ENCODE results near the gene MBTD1.
"Not testable (repeated sequence)": the region's sequence is repeated elsewhere in the genome, so short reads cannot be mapped to it uniquely, and the experiment has no call there.

MBTD1 gene

DNA sequence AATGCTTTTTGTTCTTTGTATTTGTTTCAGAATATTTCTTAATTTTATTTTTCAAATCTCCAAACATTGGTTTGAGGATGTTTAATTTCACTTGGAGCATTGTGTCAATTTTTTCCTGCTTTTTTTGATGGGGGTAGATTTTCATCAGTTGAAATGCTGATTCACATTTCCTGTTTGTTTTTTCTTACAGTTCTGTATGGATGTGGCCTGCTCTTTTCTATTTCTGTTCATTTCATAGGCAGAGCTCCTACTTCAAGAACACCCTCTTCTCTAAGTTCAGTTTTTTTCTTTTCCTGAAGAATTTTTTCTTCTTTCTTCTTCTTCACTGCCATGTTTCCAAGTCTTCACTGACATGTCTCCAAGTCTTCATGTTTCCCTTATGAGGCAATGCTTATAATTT lies 8.8 kb downstream of the MBTD1 start:
- DNase-seq, result no peak

DNA sequence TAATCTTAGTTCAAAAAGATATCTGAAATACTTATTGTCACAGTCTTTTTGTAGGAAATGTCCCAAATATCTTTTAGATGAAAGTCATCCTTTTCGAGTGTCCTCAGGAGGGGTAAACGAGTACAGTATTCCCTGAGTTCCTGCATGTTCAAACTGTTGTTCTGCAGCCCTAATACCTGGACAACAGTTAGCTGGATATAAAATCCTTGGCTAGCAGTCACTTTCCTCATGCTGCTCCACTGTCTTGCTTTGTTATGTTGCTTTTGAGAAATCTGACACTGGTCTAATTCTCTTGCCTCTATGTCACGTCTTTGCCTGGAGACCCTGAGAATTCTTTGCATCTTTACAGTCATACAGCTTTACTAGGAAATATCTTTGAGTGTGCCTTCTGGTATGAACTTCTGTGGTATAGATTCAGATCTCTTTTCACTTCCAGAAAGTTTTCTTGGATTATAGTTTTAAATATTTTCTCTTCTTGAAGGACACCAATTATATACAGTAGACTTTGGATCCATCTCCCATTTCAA lies 9.5 kb downstream of the MBTD1 start:
- no peak for DNase-seq

DNA sequence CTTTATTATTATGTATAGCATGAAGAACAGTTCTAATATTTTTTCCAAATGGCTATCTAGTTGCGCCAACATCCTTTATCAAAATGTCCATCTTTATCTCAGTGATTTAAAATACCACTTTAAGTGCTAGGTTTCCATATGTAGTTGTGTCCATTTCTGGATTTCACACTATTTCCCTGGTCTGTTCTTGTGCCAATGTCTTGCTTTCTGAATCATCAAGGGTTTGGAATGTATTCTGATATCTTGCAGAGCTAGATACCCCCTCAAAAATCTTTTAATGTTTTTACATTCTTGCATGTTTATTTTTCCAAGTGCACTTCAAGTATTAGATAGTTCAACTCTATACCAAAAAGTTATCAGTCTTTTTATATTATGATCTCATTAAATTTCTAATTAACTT lies 14.3 kb downstream of the MBTD1 start:
- DNase-seq, result no peak

DNA sequence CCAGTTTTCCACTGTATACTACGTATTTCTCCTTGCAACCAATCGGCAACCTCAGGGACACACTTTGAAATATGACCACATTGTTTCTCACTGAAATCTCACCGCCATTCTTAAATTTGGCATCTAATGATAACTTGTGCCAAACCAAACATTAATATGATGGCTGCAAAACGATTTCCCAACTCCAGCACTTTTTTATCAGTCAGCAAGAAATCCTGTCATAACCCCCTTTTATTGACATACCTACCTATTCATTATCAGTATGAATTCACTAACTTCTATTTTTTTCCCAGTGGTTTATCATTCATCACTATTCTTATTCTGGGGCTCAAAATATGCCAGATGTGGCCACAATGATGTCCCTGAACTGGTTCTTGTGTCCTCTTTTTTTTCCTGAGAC lies 15.8 kb downstream of the MBTD1 start:
- DNase-seq, result no peak

DNA sequence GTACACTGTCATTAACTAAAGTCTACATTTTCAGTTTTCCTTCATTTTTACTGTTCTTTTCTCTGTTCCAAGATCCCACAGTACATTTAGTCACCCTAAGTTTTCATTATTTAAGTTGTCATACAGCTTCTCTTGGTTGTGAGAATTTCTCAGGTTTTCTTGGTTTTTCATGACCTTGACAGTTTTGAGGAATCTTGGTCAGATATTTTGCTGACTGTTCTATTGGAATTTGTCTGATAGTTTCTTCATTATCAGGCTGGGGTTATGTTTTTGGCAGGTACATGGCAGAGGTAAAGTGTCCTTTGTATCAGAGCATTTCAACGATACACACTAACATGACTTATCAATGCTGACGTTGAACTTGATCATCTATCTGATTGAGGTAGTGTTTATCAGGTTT lies 19.6 kb downstream of the MBTD1 start:
- DNase-seq, result no peak

DNA sequence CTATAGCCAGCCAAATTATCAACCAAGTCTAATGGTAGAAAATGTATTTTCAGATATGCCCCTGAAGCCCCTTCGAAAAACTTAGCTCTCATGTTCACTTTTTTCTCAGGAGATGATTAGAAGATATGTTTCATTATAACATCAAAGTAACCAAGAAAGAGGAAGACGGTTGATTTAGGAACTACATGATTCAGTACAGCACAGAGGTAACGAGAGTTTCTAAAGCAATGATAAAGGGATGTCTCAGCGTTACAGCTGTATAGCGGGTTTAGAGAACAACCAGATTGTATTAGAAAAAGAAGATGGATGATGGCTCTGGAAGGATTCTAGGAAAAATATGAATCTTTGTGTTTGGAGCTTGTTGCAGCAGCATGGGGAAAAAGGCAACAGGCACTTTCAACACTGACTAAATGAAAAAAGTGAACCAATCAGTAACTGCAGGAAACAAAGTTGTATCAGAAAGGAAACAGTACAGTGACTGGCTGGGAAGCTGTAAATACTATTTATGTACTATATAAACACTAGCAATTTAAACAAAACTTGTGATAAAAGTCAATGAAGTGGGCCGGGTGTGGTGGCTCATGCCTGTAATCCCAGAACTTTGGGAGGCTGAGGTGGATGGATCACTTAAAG lies 21.5 kb downstream of the MBTD1 start:
- no peak for DNase-seq

DNA sequence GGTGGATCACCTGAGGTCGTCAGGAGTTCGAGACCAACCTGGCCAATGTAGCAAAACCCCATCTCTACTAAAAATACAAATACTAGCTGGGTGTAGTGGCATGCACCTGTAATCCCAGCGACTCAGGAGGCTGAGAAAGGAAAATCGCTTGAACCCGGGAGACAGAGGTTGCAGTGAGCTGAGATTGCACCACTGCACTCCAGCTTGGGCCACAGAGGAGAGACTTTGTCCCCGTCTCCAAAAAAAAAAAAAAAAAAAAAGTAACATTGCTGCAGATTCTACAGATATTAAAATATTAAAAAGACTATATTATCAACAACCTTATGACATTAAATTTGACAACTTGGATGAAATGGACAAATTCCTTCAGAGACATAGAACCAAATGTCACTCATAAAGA lies 25.7 kb downstream of the MBTD1 start:
- no peak for DNase-seq

DNA sequence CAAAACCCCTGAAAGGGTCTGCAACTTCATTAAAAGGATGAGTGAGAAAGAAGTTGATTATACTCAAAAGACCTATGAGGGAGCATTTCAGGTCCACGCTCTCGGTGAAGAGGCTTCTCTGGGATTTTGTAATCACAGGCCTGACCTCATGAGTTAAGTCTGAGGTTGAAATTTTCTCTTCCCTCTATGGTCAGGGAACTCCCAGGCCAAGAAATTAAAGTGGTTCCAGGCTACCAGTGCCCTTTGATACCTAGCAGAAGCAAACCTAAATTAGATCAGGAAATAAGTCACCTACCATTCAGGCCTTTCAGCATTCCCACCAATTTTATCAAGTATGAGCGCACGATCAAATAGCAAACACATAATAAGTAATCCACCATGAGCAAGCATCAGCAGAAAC lies 27.9 kb downstream of the MBTD1 start:
- no peak for DNase-seq

DNA sequence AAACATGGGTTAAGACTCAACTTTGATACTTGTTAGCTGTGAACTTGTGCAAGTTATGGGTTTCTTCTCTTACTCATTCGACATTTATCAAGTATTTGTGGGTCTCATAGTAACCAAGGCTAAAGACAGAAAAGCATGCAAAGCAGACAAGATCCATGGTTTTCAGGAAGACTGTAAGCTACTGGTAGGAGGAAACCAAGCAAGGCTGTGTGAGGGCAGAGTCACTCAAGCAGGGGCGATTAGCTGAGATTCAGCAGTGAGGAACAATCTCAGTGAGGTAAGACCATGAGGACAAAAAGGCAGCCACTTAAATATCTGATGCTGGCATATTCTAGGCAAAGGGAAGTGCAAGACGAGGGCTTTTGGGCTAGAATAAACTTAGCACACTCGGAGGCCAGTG lies 29.5 kb downstream of the MBTD1 start:
- no peak for DNase-seq

DNA sequence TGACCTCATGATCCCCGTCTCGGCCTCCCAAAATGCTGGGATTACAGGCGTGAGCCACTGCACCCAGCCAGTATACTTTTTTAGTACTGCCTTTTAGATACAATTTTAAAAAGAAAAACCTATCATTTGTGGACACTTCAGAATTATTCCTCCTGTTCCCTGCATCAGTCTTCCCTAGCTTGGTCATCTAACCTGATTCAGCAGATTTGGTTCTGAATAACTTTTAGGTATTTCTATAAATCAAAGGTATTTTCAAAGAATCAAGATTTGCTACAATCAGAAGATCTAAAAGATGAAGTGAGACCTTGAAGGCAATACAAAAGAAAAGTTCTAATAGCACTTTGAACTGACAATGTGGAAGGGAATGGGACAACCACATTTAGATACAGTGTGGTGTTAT lies 30.0 kb downstream of the MBTD1 start:
- no peak for DNase-seq

DNA sequence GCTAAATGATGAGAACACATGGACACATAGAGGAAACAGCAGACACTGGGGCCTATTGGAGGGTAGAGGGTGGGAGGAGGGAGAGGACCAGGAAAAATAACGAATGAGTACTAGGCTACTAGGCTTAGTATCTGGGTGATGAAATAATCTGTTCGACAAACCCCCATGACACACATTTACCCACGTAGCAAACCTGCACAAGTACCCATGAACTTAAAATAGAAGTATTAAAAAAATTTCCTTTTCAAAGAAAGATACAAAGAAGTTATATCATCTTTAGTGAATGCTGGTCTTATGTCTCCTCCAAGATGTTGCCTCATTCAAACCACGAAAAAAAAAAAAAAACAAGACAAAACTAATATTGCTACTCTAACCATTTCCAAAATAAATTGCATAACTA lies 31.7 kb downstream of the MBTD1 start:
- no peak for DNase-seq

DNA sequence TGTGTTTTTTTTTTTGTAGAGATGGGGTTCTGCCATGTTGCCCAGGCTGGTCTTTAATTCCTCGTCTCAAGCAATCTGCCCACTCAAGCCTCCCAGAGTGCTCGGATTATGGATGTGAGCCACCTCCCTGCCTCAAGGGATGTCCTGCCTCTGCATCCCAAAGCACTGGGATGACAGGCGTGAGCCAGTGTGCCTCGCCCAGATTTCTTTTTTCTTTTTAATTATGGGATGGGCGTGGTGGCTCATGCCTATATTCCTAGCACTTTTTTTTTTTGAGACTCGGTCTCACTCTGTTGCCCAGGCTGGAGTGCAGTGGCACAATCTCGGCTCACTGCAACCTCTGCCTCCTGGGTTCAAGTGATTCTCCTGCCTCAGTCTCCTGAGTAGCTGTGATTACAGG lies 34.3 kb downstream of the MBTD1 start:
- DNase-seq, result not testable (repeated sequence)

DNA sequence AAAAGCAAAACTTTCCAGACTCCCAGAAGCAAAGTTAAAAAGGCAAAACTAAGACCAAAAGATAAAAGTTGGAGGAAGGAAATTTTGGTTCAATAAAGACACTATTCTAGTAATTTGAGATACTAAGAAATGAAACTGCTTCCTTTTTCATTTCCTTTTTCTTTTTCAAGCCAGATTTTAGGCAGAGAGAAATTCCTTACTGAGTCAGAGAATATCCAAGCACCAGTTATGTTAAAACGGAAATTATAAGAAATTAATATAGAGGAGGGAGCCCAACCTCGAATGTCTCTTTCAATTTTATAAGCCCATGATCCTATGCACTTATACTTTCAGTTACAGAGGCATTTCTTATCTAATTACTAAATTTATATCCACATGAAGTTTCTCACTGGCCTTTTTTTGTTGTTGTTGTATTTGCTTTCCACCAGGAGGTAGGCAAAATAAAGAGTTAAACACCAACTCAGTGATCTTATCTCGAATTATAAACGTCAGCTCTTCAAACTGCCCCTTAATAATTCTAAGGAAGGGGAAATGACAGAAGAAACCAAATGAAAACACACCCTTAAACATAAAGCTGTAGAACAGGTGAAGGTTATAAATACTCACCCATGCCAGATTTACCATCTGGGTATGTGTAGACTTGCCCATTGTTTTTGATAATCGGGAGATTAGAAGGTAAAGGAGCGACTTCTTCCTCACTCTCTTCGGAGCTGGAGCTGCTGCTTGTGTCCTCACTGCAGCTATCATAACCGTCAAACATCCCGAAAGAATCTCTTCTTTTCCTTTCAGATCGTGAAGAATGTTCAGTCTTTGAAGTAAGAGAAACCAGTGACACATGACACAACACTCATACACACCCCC lies 35.2 kb downstream of the MBTD1 start:
- DNase-seq, result no peak

DNA sequence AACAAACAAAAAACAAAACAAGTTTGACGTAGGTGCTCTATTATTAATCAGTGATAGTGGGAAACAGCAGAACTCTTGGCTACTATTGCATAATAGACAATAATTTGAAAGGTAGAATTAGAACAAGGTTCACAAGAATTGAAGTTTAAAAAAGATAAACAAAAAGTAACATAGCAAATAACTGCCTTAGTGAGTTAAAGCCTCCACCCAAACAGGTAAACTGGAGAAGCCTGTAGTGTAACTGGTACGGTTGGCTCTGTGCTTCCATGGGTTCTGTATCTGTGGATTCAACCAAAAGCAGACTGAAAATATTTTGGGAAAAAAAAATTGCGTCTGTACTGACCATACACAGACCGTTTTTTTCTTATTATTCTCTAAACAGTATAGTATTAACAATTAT lies 38.5 kb downstream of the MBTD1 start:
- no peak for DNase-seq

DNA sequence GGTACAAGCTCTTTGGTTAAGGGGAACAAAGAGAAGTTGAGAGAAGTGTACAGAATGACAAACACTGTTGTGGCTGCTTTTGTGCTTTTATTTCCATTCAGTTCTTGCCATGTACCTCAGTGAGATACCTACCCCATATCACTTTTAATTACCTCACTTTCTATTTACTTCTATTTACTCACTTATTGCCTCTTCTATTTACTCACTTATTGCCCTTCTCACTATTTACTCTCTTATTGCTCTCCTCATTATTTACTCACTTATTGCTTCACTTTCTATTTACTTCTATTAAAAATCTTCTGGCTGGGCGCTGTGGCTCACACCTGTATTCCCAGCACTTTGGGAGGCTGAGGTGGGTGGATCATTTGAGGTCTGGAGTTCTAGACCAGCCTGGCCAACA lies 41.9 kb downstream of the MBTD1 start:
- no peak for DNase-seq

DNA sequence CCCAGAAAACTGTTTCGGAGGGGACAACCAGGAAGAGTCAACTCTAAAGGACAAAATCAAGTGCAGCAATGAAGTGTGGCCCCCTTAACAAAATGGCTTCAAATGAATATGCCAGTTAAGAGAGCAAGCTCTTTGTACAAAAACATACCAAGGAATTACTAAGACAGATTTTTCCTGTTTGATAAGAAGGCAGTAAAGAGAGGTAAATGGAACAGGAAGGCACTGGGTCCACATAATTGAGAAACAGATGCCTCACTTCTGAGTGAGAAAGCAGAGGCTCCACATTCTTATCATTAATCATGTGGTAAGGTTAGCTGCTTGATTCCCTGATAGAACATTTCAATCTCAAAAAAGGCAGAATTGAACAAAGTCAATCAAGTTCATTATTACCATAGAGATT lies 44.9 kb downstream of the MBTD1 start:
- no peak for DNase-seq

DNA sequence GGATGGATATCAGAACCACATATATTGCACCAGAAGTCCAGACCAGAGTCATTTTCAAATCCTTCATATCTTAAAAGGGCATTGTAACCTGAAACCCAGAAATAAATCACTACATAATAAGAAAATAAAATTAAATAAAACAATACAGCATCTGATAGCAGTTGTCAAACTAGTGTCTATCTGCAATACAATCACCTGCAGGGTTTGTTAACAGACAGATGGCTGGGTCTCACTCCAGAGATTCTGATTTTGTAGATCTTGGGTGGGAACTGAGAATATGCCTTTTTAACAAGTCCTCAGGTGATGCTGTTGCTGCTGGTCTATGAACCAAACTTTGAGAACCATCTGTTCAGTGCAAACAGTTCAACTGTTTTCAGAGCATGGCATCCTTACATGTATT lies 56.0 kb downstream of the MBTD1 start:
- DNase-seq, result no peak

DNA sequence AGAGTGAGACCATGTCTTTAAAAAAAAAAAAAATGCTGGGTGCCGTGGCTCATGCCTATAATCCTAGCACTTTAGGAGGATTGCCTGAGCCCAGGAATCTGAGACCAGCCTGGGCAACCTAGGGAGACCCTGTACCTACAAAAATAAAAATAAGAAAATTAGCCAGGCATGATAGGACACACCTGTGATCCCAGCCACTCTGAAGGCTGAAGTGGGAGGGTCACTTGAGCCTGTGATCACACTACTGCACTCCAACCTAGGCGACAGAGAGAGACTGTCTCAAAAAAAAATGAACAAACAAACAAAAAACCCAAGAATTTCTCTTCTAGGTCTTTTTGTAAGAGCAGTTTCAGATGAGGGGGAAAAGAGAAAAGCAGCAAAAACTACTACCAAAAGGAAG lies 59.0 kb downstream of the MBTD1 start:
- DNase-seq, result no peak

DNA sequence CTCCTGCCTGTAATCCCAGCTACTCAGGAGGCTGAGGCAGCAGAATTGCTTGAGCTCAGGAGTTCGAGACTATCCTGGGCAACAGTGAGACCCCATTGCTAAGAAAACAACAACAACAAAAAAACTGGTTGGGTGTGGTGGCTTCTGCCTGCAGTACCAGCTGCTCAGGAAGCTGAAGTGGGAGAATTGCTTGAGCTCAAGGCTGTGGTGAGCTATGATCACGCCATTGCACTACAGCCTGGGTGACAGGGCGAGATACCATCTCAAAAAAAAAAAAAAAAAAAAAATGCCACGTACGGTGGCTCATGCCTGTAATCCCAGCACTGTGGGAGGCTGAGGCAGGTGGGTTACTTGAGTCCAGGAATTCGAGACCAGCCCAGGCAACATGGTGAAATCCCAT lies 59.6 kb downstream of the MBTD1 start:
- no peak for DNase-seq

DNA sequence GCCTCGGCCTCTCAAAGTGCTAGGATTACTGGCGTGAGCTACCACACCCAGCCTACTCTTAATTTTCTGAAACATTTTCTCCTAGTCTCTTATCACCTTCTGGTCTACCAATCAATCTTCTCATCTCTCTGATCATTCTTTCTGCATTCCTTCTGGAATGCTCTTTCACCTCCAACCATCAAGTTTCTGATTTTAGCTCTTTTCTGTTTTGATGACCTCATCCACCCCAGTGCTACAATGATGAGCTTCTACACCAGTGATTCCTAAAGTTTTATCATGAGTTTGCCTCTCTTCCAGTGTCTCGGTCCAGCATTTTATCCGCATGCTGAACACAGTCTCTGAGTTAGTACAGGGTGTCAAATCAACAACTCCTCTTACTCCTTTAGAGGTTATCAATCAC lies 62.1 kb downstream of the MBTD1 start:
- no peak for DNase-seq

DNA sequence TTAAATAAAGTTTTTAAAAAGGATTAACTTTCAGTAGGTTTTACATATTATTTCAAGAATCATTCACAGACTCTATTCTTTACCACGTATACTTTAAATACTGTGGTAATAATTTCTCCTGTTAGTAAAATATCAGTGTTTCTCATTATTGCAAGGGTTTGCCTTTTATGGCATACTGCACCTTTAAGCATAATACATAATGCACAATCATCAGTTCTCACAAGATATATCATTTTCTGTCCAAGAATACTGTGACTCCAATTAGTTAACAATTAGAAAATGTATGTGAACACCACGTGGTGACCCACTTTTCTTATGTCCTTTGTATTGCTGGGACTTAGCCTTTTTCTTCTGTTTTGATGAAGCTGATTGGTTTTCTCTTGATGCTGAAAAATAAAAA lies 68.0 kb downstream of the MBTD1 start:
- no peak for DNase-seq

DNA sequence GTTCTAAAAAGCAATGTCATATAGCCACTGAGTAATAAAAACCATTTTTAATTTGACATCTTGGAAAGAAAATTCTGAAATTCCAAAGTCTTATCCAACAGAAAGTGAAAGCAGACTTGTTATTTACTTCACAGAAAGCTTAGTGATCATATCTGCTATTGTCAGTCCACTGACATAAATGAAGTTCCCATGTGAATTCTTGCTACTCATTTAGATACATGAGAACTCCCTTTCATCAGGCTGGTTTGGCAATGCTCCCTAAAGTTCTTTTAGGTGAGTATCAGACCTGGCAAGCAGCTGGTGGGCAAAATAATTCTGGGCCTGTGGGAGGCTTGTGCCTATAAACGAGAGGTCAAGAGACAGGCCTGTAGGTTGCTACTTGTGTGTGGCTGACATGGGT lies 70.2 kb downstream of the MBTD1 start:
- DNase-seq, result no peak

DNA sequence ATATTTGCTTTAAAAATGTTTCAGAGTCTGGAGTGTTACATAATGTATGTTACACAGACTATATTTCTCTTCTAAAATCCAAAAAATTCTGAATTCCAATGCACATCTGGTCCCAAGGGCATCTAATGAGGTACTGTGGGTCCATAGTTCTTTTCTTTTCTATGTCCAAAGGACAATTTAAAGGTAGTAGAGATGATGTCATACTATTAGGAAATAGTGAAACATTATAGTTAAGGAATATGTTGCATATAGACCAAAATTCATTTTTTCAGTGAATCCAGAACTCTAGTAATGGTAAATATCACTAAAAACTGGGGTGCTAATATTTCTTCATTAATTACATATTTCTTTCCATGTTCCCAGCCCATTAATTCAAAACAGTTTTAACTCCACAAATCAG lies 70.7 kb downstream of the MBTD1 start:
- no peak for DNase-seq

DNA sequence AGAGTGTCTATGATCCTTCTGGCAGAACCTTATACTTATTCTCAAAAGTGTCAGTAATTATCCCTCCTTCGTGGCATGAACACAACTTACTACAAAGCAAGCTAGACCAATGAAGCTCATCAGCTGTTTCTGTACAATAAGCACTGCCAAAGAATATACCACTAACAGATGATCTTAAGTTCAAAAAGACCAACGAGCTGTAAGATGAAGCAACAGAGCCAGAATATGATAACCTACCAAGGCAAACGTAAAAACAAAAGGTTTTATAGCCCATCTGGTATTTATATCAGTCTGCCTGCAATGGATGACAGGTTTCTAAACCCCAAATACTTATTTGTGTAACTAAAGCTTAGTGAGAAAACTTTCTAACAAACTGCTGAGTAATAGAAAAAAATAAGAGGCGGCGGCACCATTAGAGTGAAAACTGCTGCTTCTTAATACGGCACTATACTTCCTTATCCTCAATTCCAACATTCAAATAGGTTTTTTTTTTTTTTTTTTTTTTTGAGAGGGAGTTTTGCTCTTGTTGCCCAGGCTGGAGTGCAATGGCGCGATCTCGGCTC lies 71.5 kb downstream of the MBTD1 start:
- DNase-seq, result no peak
